HAP-1 (cell line): ENCODE measurements around the gene PSMB3.
A peak's percentile ranks its signal among the peaks of the same experiment; 100 is the strongest.

ENCODE experiments used
- DNase-seq, 2 experiments: peaks; one replicate each; pipeline ENCODE4 v3.0.0-alpha.2; 2016 to 2020; ENCODE audit warnings: low spot score in 2 of 2
- H3K27me3 ChIP-seq: fragments of 250-450 bp; sonication (Bioruptor Pico); 2 replicates; pipeline ENCODE4 v1.5.1; 2020; ENCODE audit warnings: low read depth, mild to moderate bottlenecking, moderate library complexity
- H3K36me3 ChIP-seq: fragments of 250-450 bp; sonication (Bioruptor Pico); replicated peaks from 2 replicates; pipeline ENCODE4 v1.5.1; 2020; ENCODE audit warnings: mild to moderate bottlenecking
- H3K4me1 ChIP-seq: fragments of 250-450 bp; sonication (Bioruptor Pico); 2 replicates; pipeline ENCODE4 v1.5.1; 2020; ENCODE audit warnings: mild to moderate bottlenecking
- H3K4me3 ChIP-seq: fragments of 250-450 bp; sonication (Bioruptor Pico); 2 replicates; pipeline ENCODE4 v1.5.1; 2020; ENCODE audit warnings: mild to moderate bottlenecking, moderate library complexity
- H3K9me3 ChIP-seq: fragments of 250-450 bp; sonication (Bioruptor Pico); 2 replicates; pipeline ENCODE4 v1.5.1; 2020; ENCODE audit warnings: mild to moderate bottlenecking, moderate library complexity
- in situ Hi-C: fragments of 300-500 bp; cut with MboI; formaldehyde crosslinking; loops from 3 replicates; pipeline ENCODE4 v1.14.3; 2020; ENCODE audit warnings: low sequenced_read_pairs, inconsistent platforms, mixed read lengths

Gene PSMB3

GRCh38 chr17:38733982-38734973 lies 18.3 kb upstream of the PSMB3 start:
- H3K4me3 ChIP-seq = no peak overlapping the region
- H3K4me1 ChIP-seq = peaks cover 7% of the 10 kb centered on the region
- 0 out of 2 replicates have a peak, but pooled peaks cover 2% of the 10 kb centered on the region for H3K9me3 ChIP-seq
- no peaks in the 10 kb centered on the region for H3K27me3 ChIP-seq
- in situ Hi-C loops = loop anchor here (5.0 kb wide), 1 partner anchor 57 kb away; no protein-coding TSS in a partner anchor
- peak in 1 of 2 experiments; percentile 55 for DNase-seq
- H3K36me3 ChIP-seq = peaks cover 82% of the 10 kb centered on the region

- peak in 1 of 2 experiments; percentile 82 for DNase-seq
- Histone ChIP-seq H3K4me3 (no peak overlapping the region), H3K4me1 (peaks cover 7% of the 10 kb centered on the region), H3K36me3 (peaks cover 84% of the 10 kb centered on the region), H3K27me3 (no peaks in the 10 kb centered on the region), H3K9me3 (0 out of 2 replicates have a peak, but pooled peaks cover 2% of the 10 kb centered on the region)
- in situ Hi-C loops = no loop called here
Observed at GRCh38 chr17:38735161-38735997, 17.2 kb upstream of the PSMB3 start.

GRCh38 chr17:38738007-38738662 lies 14.4 kb upstream of the PSMB3 start:
- Histone ChIP-seq H3K9me3 (no peaks in the 10 kb centered on the region), H3K27me3 (no peaks in the 10 kb centered on the region), H3K36me3 (peaks cover 64% of the 10 kb centered on the region), H3K4me3 (no peak overlapping the region), H3K4me1 (no peaks in the 10 kb centered on the region)
- in situ Hi-C loops = no loop called here
- DNase-seq = no peak

GRCh38 chr17:38738686-38739085 lies 13.9 kb upstream of the PSMB3 start:
- H3K4me1 ChIP-seq = no peaks in the 10 kb centered on the region
- no peaks in the 10 kb centered on the region for H3K9me3 ChIP-seq
- no peak overlapping the region for H3K4me3 ChIP-seq
- DNase-seq = no peak
- H3K27me3 ChIP-seq = no peaks in the 10 kb centered on the region
- H3K36me3 ChIP-seq = peaks cover 59% of the 10 kb centered on the region
- in situ Hi-C loops = no loop called here

- H3K4me3 ChIP-seq = no peak overlapping the region
- in situ Hi-C loops = no loop called here
- H3K27me3 ChIP-seq = no peaks in the 10 kb centered on the region
- no peaks in the 10 kb centered on the region for H3K9me3 ChIP-seq
- H3K4me1 ChIP-seq = no peaks in the 10 kb centered on the region
- peaks cover 53% of the 10 kb centered on the region for H3K36me3 ChIP-seq
- DNase-seq = no peak
Observed at GRCh38 chr17:38739305-38739704, 13.2 kb upstream of the PSMB3 start.

GRCh38 chr17:38740044-38740443 lies 12.5 kb upstream of the PSMB3 start:
- Histone ChIP-seq H3K4me1 (no peaks in the 10 kb centered on the region), H3K36me3 (peaks cover 53% of the 10 kb centered on the region), H3K9me3 (no peaks in the 10 kb centered on the region), H3K27me3 (no peaks in the 10 kb centered on the region), H3K4me3 (no peak overlapping the region)
- in situ Hi-C loops = no loop called here
- no peak for DNase-seq

GRCh38 chr17:38740806-38741205 lies 11.7 kb upstream of the PSMB3 start:
- Histone ChIP-seq H3K27me3 (no peaks in the 10 kb centered on the region), H3K4me3 (no peak overlapping the region), H3K4me1 (peaks cover 4% of the 10 kb centered on the region), H3K36me3 (peaks cover 45% of the 10 kb centered on the region), H3K9me3 (no peaks in the 10 kb centered on the region)
- in situ Hi-C loops = no loop called here
- DNase-seq = no peak

- peaks cover 39% of the 10 kb centered on the region for H3K36me3 ChIP-seq
- no peaks in the 10 kb centered on the region for H3K27me3 ChIP-seq
- in situ Hi-C loops = no loop called here
- no peaks in the 10 kb centered on the region for H3K9me3 ChIP-seq
- no peak overlapping the region for H3K4me3 ChIP-seq
- no peak for DNase-seq
- H3K4me1 ChIP-seq = peaks cover 7% of the 10 kb centered on the region
Observed at GRCh38 chr17:38741461-38741860, 11.1 kb upstream of the PSMB3 start.

GRCh38 chr17:38741921-38742410 lies 10.6 kb upstream of the PSMB3 start:
- in situ Hi-C loops = no loop called here

GRCh38 chr17:38742411-38743308 lies 9.9 kb upstream of the PSMB3 start:
- in situ Hi-C loops = no loop called here
- Histone ChIP-seq H3K27me3 (no peaks in the 10 kb centered on the region), H3K9me3 (no peaks in the 10 kb centered on the region), H3K36me3 (peaks cover 28% of the 10 kb centered on the region), H3K4me3 (no peak overlapping the region), H3K4me1 (peaks cover 9% of the 10 kb centered on the region)
- DNase-seq = peak in 1 of 2 experiments; percentile 52

More at GRCh38 chr17:38741921-38742410, 10.6 kb upstream of the PSMB3 start:
- Histone ChIP-seq H3K36me3 (peaks cover 34% of the 10 kb centered on the region), H3K4me3 (no peak overlapping the region), H3K27me3 (no peaks in the 10 kb centered on the region), H3K4me1 (peaks cover 9% of the 10 kb centered on the region), H3K9me3 (no peaks in the 10 kb centered on the region)
- DNase-seq = no peak

- Histone ChIP-seq H3K4me1 (peaks cover 11% of the 10 kb centered on the region), H3K9me3 (no peaks in the 10 kb centered on the region), H3K4me3 (no peak overlapping the region), H3K27me3 (no peaks in the 10 kb centered on the region), H3K36me3 (peaks cover 22% of the 10 kb centered on the region)
- DNase-seq = no peak
- in situ Hi-C loops = no loop called here
Observed at GRCh38 chr17:38743556-38744171, 8.9 kb upstream of the PSMB3 start.

- Histone ChIP-seq H3K4me3 (peak overlapping the region; percentile 97; the same call in 1 of the 2 replicates), H3K27me3 (no peaks in the 10 kb centered on the region), H3K4me1 (peaks cover 16% of the 10 kb centered on the region), H3K36me3 (peaks cover 14% of the 10 kb centered on the region; the same call in 1 of the 2 replicates), H3K9me3 (no peaks in the 10 kb centered on the region)
- DNase-seq = peak in 1 of 2 experiments; percentile 62
- in situ Hi-C loops = no loop called here
Observed at GRCh38 chr17:38745545-38745944, 7.0 kb upstream of the PSMB3 start.
